ENCODE measurements around the gene ZNF407.

DNA sequence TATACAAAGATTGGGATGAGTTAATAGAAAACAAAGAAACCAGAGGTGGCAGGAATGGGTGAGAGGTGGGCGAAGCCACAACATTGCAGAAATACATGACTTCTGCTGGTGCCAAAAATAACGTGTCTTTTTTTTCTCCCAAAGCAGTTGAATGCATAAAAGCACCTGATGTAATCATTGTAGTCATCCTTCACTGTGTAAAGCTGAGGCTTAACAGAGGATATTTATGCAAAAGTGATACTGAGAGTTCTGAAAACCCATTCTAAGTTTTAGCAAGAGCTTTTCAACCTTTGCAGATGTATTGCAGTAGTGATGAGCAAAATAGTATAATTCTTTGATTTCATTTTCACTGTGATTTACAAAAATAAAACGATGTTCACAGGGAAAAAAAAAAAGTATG, 438.3 kb downstream of the ZNF407 start:
- TF ChIP-seq, protein P1, sequence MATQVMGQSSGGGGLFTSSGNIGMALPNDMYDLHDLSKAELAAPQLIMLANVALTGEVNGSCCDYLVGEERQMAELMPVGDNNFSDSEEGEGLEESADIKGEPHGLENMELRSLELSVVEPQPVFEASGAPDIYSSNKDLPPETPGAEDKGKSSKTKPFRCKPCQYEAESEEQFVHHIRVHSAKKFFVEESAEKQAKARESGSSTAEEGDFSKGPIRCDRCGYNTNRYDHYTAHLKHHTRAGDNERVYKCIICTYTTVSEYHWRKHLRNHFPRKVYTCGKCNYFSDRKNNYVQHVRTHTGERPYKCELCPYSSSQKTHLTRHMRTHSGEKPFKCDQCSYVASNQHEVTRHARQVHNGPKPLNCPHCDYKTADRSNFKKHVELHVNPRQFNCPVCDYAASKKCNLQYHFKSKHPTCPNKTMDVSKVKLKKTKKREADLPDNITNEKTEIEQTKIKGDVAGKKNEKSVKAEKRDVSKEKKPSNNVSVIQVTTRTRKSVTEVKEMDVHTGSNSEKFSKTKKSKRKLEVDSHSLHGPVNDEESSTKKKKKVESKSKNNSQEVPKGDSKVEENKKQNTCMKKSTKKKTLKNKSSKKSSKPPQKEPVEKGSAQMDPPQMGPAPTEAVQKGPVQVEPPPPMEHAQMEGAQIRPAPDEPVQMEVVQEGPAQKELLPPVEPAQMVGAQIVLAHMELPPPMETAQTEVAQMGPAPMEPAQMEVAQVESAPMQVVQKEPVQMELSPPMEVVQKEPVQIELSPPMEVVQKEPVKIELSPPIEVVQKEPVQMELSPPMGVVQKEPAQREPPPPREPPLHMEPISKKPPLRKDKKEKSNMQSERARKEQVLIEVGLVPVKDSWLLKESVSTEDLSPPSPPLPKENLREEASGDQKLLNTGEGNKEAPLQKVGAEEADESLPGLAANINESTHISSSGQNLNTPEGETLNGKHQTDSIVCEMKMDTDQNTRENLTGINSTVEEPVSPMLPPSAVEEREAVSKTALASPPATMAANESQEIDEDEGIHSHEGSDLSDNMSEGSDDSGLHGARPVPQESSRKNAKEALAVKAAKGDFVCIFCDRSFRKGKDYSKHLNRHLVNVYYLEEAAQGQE (IDR thresholded peaks at IDR 0.05; ENCODE audit: low read depth) = no peak
- no peak for TF ChIP-seq EP300 (IDR thresholded peaks at IDR 0.05; ENCODE audit: borderline replicate concordance)
- TF ChIP-seq, protein P2, sequence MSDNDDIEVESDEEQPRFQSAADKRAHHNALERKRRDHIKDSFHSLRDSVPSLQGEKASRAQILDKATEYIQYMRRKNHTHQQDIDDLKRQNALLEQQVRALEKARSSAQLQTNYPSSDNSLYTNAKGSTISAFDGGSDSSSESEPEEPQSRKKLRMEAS (IDR thresholded peaks at IDR 0.05) = no peak
- no peak for TF ChIP-seq YY1 (IDR thresholded peaks at IDR 0.05; ENCODE audit: low read depth)
- TF ChIP-seq ZBTB7A (IDR thresholded peaks at IDR 0.05; ENCODE audit: low read depth) = no peak
- TF ChIP-seq TCF12 (IDR thresholded peaks at IDR 0.05; ENCODE audit: low read depth) = no peak
- TF ChIP-seq RAD21 (IDR thresholded peaks at IDR 0.05; ENCODE audit: low read depth) = no peak
- no peak for TF ChIP-seq TEAD4 (IDR thresholded peaks at IDR 0.05)
- no peak for TF ChIP-seq FOXM1 (IDR thresholded peaks at IDR 0.05; ENCODE audit: borderline replicate concordance, low read depth)
- TF ChIP-seq CEBPB (IDR thresholded peaks at IDR 0.05) = no peak
- no peak for TF ChIP-seq EGR1 (IDR thresholded peaks at IDR 0.05)

All from Ishikawa (cell line).